HCEC 1CT (cell line): ENCODE data around the gene ZNF217.
A peak's percentile ranks its signal among the peaks of the same experiment; 100 is the strongest.
"Not testable (repeated sequence)": the region's sequence is repeated elsewhere in the genome, so short reads cannot be mapped to it uniquely, and the experiment has no call there.

Experiments used
- DNase-seq: peaks from one replicate; pipeline ENCODE4 v3.0.0-alpha.2; 2017

The ZNF217 gene

DNA sequence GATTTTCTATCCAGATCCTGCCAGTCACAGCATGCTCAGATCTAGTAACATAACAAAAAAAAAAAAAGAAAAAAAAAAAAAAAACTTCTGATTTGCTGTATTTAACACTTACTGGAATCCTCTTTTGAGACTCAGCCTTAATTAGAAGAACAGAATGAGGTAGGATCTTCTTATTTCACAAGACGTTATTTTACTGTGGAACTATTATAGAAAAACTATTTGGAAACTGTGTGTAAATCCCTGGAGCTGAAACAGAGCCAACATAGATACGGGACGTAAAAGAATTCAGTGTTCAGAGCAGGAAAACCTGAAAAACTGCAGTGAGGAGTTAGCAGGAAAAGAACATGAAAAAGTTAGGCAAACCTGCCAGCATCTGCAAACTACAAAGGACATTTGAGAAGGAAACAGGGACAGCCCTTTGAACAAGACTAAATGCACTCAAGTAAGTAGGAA lies 3.4 kb upstream of the ZNF217 start:
- no peak for DNase-seq

DNA sequence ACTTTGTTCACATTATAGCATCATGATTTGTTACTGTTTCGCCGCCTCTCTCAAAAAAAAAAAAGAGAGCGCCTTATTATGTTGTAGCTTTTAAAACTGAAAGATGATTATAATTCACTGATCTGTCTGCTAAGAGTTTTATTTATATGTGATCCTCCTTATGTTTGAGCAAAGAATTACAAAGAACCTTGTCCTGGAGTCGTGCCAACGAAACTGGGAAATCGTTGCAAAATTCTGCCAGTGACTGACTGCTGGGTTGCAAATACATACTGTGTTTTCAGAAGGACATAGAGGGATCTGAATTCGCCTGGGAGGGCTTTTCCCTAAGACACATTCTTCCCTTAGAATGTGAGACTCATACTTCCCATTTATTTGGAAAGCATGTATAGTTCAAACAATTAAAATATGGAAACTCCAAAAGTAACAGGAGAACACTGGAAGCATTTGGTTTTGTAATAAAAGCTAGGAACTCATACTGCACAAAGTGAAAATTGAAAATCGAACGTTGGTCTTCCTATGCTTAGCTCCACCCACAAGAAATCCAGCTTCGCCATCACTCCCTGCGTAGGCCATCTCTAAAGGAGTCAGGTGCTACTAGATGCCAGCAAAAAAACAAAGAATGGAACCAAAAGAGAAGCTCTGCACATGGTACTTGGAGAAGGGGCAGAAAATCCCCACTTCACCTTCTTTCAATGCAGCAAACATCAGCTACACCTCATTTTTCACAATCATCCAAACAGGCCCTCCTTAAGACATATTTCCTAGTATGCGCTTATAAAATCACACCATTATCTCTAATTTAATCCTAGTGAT lies 2.8 kb upstream of the ZNF217 start:
- not testable (repeated sequence) for DNase-seq

DNA sequence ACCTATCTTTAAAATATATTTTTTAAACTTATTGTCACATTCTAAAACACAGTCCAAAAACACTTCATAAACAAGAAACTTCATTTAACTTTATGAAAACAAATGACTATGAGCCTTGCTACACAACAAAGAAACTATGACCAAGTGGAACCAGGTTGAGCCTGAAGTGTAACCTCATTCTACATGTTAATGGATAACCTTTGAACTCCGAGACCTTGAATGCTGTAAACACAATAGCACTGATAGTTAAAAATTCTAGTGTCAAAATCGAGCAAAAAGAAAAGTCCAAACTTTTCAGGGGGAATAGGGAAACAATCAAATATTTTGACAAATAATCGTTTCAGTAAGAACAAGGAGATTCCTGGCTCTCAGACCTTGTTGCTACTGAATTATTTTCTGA lies 2.1 kb upstream of the ZNF217 start:
- not testable (repeated sequence) for DNase-seq

DNA sequence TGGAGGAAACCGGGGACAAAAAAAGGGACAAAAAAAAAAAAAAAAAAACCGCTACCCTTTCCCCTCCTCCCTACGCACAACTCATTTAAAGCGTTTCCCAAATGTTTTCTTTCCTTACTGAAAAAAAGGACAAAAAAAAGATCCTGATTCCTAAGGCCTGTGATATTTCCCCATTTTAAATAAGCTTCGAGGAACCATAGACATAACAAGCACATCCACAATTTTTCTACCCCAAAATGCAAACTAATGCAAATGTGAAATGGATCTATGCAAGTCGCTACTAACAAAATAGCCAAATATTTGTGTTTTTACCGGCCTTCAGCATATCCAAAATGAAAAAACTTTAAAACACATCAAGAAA lies 1.4 kb upstream of the ZNF217 start:
- DNase-seq: no peak

DNA sequence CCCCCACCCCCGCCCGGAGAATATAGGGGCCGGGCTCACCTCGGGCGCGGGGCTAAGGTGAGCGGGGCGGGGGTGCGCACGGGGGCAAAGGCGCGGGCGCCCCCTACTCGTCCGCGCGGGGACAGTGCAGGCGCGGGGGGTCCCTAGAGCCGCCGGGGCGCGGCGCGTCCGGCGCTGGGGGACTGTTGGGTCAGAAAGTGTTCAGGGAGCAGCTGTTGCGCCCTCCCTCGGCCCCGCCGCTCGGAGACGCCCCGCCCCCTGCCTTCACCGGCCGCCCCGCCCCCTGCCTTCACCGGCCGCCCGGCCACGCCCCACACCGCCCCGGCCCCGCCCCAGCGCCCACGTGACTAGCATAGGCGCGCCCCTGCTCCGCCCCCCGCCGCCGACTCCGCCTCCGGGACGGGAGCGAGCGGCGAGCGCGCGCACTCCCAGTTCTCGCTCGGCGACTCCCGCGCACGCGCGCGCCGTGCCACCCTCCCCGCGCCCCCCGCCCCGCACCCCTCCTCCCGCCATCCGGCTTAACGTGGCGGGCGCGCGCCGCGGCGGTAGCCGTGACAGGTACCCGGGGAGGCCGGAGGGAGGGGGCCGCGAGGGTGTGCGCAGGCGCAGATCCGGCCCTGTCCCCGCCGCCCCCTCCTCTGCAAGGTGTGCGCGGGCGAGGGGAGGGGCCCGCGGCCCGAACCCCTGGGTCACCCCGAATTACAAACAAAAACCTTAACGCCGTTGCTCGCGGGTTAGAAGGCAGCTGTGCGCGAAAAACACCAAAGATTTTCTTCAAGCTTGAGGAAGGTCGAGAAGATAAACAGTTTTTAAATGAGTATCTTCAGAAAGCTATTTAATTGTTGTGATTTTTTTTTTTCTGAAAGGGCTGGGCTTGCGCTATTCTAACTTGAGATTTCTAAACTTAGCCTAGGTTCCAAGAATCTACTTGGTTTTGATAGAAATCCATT lies 704 bp upstream of the ZNF217 start:
- DNase-seq: peak; percentile 91

DNA sequence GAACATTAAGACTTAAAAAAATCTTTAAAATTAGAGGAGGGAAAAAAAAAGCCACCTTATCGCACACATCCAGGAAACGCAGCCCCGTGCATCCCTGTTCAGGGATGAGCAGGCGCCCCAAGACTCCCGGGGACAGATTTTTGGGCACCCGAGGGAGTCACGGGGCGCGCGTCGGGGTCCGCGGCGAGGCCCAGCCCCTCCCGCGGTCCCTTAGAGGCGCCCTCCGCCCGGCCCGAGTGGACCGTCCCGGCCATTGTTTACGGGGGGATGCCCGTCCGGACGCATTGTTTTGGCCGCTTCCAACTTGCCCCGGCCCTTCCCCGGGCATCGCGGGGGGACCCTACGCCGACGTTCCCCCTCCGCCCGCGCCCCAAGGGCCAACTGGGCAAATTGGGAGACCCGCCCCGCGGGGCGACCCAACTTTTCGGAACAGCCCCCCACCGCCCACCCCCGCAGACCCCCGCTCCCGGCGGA lies 610 bp downstream of the ZNF217 start:
- no peak for DNase-seq

DNA sequence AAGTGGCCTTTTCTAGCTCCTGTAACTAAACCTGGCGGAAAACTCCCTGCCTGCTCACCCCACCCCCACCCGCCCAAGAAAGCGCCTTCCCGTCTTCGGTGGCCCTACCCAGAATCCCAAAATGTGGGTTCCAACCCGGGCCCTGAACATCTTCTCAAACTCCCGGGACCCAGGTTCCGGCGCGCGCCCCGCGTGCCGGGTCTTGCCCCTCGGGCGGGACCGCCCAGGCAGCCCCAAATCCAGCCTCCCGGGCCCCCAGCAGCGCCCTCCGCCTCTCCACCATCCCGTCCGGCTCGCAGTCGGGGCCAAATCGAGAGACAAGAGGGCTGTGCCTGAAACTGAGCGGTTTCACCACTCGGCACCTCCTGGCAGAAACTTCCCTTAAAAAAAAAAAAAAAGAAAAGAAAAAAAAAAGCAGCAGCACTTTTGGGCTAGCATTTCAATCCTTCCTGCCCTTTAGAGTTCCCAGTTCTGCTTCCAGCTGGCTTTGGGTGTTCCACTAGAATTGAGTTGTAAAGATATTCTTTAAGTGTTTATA lies 1.1 kb downstream of the ZNF217 start:
- DNase-seq: peak; percentile 45

DNA sequence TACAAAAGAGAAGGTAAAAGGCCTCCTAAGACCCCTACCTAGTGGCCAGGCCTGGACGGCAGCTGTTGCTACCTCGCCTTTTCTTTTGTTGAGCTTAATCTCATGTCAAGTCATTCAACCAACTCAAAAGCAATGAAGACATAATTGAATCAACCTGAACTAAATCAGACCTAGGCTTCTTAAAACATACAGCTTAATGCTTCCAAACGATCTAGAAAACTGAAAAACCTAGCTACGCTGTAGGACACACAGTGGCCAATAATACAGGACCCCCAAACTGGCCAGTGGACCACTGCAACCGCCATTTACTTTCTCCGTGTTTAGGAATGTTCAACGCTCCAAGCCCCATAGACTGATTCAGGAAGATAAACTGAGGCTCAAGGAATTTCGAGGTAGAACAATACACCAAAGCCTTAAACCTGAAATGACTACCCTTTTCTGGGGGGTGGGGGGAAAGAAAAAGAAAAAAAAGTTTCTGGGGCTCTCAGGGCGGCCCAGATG lies 1.6 kb downstream of the ZNF217 start:
- not testable (repeated sequence) for DNase-seq

DNA sequence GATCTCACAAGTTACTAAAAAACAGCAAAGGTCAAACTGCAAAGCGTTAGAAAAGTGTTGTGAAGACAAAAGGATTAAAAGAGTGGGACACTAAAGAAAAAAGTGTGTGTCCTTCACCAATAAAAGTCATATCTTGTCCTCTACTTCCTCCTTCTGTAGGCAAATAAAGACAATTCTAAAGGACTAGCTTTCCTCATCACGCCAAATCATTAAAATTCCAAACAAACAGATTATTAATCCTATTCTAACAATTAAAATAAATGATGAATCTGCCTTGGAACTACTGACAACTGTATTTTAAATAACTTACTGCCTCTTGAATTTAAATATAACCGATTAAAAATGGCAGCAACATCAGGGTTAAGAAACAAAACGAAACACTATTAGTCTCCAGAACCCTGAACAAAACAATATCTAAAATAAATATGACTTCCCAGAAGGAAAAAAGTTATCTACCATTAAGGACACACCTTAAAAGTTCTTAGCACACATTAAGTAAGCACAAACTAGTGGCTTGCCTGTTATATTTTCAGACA lies 2.4 kb downstream of the ZNF217 start:
- not testable (repeated sequence) for DNase-seq

DNA sequence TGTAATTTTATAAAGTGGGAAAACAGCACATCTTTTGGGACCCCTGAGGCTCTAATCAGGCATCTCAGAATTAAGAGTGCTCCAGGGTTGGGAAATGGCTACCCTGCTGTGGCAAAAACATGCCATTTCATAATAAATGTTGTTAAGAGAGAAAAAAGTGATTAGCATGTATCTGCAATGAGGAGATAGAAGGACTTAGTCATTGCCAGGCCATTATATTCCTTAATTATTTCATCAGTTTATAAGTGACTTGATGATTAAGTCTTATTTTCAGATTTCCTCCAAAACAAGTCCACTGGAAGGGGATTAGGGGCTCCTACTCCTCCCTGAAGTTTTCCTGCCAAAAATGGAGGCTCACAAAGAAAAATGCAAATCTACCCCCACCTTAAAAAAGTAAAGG lies 3.0 kb downstream of the ZNF217 start:
- not testable (repeated sequence) for DNase-seq

DNA sequence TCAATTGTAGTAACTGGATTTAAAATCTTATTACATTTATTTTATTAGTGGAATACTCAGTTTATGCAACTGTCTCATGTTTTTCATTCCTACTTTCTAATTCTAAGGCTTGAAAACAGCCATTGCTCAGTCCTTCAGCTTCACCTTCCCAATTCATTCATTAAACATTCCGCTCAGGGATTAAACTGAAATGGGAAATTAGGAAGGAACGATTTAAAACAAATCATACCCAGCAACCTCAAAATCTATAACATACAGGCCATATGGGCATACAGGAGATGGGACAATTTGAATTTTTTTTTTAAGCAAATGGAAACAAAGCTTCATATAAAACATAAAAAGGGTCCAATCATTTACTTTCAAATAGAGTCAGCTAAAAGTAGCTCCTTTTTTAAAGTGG lies 3.5 kb downstream of the ZNF217 start:
- DNase-seq: not testable (repeated sequence)

DNA sequence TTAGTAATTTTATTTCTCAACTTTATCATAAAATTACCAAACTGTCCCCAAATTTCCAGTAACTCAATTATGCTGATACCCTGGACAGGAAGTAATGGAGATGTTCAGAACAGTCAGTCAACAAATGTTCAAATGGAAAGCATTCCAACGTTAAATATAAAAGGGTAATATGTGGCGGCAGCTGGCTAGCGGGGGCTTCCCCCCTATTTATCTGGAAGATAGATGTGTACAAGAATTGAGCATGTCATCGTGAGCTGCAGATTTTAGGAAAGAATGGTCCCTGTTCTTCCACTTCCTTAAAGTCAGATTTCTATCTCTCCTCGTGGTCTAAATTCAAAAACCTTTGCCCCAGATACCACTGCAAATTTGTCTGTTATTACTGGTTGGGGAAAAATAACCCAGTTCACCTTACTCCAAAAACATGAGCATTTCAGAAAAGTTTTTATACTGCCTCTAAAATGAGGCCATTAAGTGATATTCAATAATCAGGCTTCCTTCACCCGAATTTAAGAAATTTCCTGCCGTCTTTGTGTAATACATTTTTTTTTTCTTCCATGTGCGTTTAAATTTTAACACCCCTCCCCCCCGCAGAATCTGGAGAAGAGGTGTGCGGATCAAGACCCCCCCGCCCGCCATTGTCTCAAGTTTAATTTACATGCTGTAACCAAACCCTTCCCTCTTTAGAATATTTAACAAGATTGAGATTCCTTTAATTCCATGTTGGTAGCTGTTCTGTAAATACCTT lies 4.1 kb downstream of the ZNF217 start:
- not testable (repeated sequence) for DNase-seq

DNA sequence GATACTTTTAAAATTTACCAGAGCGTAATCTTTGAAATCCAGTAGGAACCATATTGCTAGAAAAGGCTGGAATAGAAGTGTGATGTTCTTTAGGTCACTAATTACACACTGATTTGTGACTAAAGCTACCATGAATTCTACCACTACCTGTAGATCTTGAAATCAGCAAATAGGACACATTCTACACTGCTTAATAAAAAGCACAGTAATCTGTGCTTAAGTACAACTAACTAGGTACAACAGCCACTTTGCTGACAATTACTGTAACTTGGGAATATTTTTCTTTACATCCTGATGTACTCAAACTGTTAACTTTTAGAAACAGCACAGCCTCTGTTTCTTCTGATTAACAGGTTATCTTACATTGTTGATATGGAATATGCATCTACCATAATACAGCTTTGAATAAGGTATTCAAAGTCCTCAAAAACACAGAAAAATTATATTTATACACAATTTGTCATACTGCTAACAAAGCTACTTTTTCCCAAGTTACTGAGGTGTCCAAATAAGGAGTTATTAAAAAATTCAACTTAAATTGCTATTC lies 6.4 kb downstream of the ZNF217 start:
- DNase-seq: not testable (repeated sequence)

DNA sequence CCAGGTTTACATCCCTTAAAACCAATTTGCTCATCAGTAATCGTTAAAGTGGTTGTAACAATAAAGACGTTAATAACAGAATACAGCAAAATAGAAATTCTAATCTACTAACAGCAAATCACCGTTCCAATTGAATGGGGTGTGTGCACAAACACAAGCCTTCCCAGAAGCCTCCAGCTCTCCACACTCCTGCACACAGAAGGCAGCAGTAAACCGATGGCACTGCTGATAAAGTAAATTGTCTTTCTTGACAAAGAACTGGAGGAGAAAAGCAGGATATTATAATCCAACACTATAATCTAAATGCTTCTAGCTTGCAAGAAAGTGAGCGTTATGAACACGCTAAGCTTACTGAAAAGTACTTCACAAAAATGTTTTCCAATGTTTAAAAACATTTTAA lies 7.0 kb downstream of the ZNF217 start:
- no peak for DNase-seq

DNA sequence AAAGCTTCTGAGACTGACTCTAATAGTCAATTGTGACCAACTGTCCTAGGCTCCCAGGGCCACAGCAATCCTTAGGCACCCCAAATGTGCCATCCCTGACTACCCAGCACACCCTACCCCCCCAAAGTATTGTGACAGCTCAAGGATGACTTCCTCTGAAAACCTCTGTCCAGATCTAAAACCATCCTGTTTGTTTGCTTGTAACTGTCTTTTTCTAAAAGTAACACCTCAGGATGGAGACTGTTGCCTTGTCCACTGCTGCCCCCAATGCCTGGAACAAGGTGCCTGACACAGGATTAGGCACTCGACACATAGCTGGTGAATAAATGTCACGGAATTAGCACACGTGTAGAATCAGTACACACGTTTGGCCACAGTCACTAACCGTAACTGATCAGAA lies 7.7 kb downstream of the ZNF217 start:
- not testable (repeated sequence) for DNase-seq

DNA sequence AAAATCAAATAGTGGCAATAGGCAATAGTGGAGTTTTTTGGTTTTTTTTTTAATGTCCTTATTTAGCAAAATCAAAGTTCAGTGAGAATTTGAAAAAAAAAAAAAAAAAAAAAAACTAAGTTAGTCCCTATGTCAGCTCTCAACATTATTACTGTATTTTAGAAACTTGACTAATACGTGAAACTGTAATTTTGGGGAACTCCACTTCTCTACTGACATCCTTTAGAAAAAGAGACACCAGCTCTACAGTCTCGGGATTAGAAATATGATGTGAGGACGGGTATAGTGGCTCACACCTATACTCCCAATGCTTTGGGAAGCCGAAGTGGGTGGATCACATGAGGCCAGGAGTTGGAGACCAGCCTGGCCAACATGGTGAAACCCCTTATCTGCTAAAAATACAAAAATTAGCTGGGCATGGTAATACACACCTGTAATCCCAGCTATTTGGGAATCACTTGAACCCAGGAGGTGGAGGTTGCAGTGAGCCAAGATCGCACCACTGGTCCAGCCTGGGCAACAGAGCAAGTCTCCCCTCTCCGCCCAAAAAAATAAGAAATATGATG lies 8.6 kb downstream of the ZNF217 start:
- DNase-seq: not testable (repeated sequence)

DNA sequence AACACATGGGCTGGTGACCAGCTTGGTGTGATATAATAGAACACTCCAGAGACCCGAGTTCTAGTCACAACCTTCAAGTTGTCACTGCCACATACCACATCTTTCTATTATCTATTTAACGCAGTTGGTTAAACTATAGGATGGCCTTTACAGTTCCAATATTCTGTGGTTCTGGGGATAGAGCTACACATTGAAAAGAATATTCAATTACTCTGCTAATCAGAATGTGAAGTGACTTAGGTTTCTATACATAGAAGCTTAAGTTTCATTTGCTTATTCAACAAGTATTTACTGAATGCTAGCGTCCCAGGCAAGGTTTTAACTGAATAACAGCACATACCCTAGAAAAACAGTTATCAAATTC lies 9.1 kb downstream of the ZNF217 start:
- DNase-seq: not testable (repeated sequence)

DNA sequence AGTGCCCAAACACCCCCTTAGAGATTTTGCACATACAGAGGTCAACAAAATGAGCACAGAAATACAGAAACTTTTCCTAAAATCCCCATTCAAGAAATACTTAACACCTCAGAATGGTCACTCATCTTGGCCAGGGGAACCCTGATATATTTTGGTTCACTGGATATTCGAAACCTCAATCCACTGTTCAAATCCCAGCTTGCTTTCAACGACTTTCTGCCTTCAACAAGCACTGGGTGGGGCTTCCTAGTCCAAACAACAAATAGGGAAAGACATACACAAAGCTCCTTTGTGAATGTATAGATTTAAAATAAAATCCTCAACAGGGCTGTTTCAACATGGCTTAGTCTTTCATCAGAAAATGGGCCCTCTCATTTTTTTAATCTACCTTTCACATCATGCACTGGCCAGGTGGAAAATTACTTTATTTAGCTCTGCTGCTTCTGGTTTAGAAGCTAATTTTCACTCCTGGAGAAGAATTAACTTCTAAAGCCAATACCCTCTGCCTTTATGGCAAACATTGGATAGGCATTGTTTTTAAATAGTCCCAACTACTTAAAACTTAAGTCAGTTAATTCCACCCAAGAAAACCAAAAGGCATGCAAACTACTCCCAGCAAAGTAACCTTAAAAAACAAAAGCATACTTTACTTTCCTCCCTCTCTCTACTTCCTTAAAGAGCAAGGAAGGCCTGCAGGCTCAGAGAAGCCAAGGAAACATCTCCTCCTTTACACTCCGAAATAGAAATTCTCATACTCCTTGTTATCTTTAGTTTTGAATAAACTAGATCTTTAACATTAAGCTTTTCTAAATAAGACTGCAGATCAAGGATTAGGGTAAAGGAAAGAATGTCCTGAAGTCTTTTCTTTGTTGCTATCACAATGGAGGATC lies 9.7 kb downstream of the ZNF217 start:
- not testable (repeated sequence) for DNase-seq

DNA sequence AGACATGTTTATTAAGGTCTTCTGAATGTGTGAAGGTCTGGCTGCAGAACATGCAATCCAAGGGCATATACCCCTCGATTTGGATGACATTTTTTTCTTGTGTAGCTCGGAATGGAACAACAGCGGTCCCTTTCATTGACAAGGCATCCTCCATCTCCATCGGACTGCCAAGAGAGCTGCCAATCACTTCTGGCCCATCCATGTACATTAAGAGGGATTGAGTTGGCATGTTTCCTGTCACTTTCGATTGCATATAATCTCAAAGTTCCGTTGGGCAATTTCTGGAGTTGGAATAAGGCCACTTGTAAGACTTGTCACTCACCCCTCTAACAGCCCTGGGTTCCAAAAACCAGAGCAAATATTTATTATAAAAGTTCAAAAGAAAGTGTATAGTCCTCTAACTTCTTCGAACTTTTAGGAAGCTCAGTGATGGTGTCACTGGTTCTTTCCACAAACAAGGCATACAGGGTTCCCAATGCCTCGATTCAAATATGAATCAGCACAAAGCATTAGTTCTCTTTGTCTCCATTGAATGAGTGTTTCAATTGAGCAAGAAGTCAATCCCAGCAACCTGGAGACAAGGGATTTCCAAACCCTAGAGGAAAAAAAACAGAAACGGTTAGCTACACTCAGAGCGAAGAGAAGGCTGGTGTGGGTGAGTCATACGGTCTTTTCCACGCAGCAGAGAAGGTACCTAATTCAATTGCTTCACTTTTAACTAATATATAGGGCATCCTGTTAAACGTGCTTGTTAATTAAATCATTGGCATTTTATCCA lies 10.9 kb downstream of the ZNF217 start:
- DNase-seq: peak; percentile 96

DNA sequence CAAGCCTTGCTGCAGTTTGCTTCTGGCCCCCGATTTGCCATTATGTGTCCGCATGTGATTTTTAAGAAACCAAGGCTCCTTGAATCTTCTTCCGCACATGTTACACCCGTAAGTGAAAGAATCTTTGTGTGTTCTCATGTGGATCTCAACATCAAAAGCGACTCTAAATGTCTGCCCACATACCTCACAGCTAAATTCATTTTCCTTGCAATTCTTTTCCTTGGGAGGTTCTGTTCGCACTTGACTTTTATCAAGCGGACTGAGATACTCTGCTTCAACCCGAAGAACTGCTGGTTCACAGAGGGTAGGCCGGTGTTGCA lies 11.4 kb downstream of the ZNF217 start:
- no peak for DNase-seq
